Testis (tissue), 3 donors: ENCODE measurements around the gene CC2D1A. TPM values are rescaled to one million over a fixed set of nuclear protein-coding genes. Genes with fewer than 3 reads are reported as not detected.

Source experiments
- DNase-seq: peaks from one replicate; pipeline ENCODE4 v3.0.0-alpha.2; 2019
- H3K27ac ChIP-seq, 2 donors: fragments of 200-600 bp; sonication (generic); one replicate each; pipeline ENCODE4 v1.5.1; 2019
- H3K27me3 ChIP-seq: fragments of 200-600 bp; sonication (generic); one replicate; pipeline ENCODE4 v1.5.1; 2019
- H3K36me3 ChIP-seq: fragments of 200-600 bp; sonication (generic); one replicate; pipeline ENCODE4 v1.5.1; 2017; ENCODE audit warnings: low read depth; ENCODE audit errors: missing control alignments
- H3K4me1 ChIP-seq: fragments of 200-600 bp; sonication (generic); one replicate; pipeline ENCODE4 v1.5.1; 2019
- H3K4me3 ChIP-seq, 2 donors: fragments of 200-600 bp; sonication (generic); one replicate each; pipeline ENCODE4 v1.5.1; 2017 to 2019
- H3K9me3 ChIP-seq: fragments of 200-600 bp; sonication (generic); one replicate; pipeline ENCODE4 v1.5.1; 2017
- CTCF ChIP-seq, 3 experiments: fragments of 450-650 bp in 2 of 3; fragments of 200-600 bp in 1 of 3; sonication (generic) in 1 of 3; IDR thresholded peaks; one replicate each; pipeline ENCODE4 v1.5.1; 2016 to 2019; ENCODE audit warnings: antibody characterized with exemption in 3 of 3, mild to moderate bottlenecking in 2 of 3, moderate library complexity in 1 of 3
- POLR2A ChIP-seq: fragments of 450-650 bp; IDR thresholded peaks from one replicate; pipeline ENCODE4 v1.6.1; 2017; ENCODE audit warnings: antibody characterized with exemption, mild to moderate bottlenecking, moderate library complexity
- WGBS, 2 donors: methylation state at CpG; one replicate each; pipeline ENCODE4 v1.1.5; 2018; 5-methylcytosine and 5-hydroxymethylcytosine counted together
- intact Hi-C: fragments of 100-400 bp; cut with DNase I; formaldehyde crosslinking; loops from one replicate; pipeline ENCODE4 v1.15.1; 2023; ENCODE audit warnings: low total_unique reads
- polyA plus RNA-seq: library from polyadenylated mRNA; stranded (reverse); fragments of 350-450 nt; fragmentation: Illumina TruSeq; extraction: RNeasy Lipid Tissue Mini Kit (QIAGEN cat#74804); gene quantifications from one replicate; pipeline ENCODE4 v1.2.3, GENCODE V29; 2014; ENCODE audit warnings: low read depth, low replicate concordance; ENCODE audit not compliant: insufficient read depth
- total RNA-seq, 2 donors: library from RNA; depleted of rRNA; stranded (reverse); fragments of >200 nt; gene quantifications; one replicate each; pipeline ENCODE4 v1.2.3, GENCODE V29; 2016

The CC2D1A gene
- total and polyA plus RNA-seq, 3 donors from 2014 or later, result 31.0 to 62.7 (median 56.6) TPM

GRCh38 chr19:13923194-13923987 is 17.4 kb downstream of the CC2D1A start:
- TF ChIP-seq POLR2A, result no peak
- no peak for TF ChIP-seq CTCF (IDR thresholded peaks at IDR 0.05)
- H3K36me3 ChIP-seq, result no peaks in the 10 kb centered on the region

GRCh38 chr19:13926010-13926409 is 20.0 kb downstream of the CC2D1A start:
- Histone ChIP-seq H3K27me3 (no peaks in the 10 kb centered on the region), H3K36me3 (no peaks in the 10 kb centered on the region)
- WGBS, 2 donors, result 75 to 84% methylated on average over 4 of the region's 4 CpGs

More at GRCh38 chr19:13923194-13923987, 17.4 kb downstream of the CC2D1A start:
- DNase-seq, result no peak
- no peaks in the 10 kb centered on the region for H3K4me1 ChIP-seq
- no peaks in the 10 kb centered on the region for H3K27me3 ChIP-seq
- no peaks in the 10 kb centered on the region for H3K9me3 ChIP-seq
- no peak overlapping the region for H3K27ac ChIP-seq
- WGBS, 2 donors, result 92 to 96% methylated on average over 27 to 28 of the region's 28 CpGs
- H3K4me3 ChIP-seq, result no peak overlapping the region
- intact Hi-C loops, result no loop called here

GRCh38 chr19:13926715-13927114 is 20.7 kb downstream of the CC2D1A start:
- no peak for TF ChIP-seq POLR2A
- TF ChIP-seq CTCF (IDR thresholded peaks at IDR 0.05), result no peak
- Histone ChIP-seq H3K4me1 (no peaks in the 10 kb centered on the region), H3K27ac (no peak overlapping the region), H3K27me3 (no peaks in the 10 kb centered on the region), H3K9me3 (no peaks in the 10 kb centered on the region), H3K4me3 (no peak overlapping the region), H3K36me3 (no peaks in the 10 kb centered on the region)
- no peak for DNase-seq
- intact Hi-C loops, result no loop called here
- 84 to 87% methylated on average over 5 to 8 of the region's 8 CpGs for WGBS, 2 donors

More at GRCh38 chr19:13926010-13926409, 20.0 kb downstream of the CC2D1A start:
- H3K4me1 ChIP-seq, result no peaks in the 10 kb centered on the region
- intact Hi-C loops, result no loop called here
- no peaks in the 10 kb centered on the region for H3K9me3 ChIP-seq
- no peak overlapping the region for H3K4me3 ChIP-seq
- DNase-seq, result no peak
- TF ChIP-seq POLR2A (no peak), CTCF (IDR thresholded peaks at IDR 0.05) (no peak)
- H3K27ac ChIP-seq, result no peak overlapping the region

GRCh38 chr19:13929340-13929739 is 23.3 kb downstream of the CC2D1A start:
- no peaks in the 10 kb centered on the region for H3K27me3 ChIP-seq
- no peak for DNase-seq
- 70 to 80% methylated on average over 1 to 12 of the region's 12 CpGs for WGBS, 2 donors
- intact Hi-C loops, result no loop called here
- H3K9me3 ChIP-seq, result no peaks in the 10 kb centered on the region
- H3K27ac ChIP-seq, result no peak overlapping the region
- no peaks in the 10 kb centered on the region for H3K4me1 ChIP-seq
- TF ChIP-seq CTCF (IDR thresholded peaks at IDR 0.05) (no peak), POLR2A (no peak)
- no peak overlapping the region for H3K4me3 ChIP-seq
- no peaks in the 10 kb centered on the region for H3K36me3 ChIP-seq

- H3K4me3 ChIP-seq, result no peak overlapping the region
- H3K27ac ChIP-seq, result no peak overlapping the region
- TF ChIP-seq POLR2A (no peak), CTCF (IDR thresholded peaks at IDR 0.05) (no peak)
- H3K4me1 ChIP-seq, result no peaks in the 10 kb centered on the region
- 92 to 94% methylated on average over 6 to 17 of the region's 17 CpGs for WGBS, 2 donors
- H3K9me3 ChIP-seq, result no peaks in the 10 kb centered on the region
- intact Hi-C loops, result no loop called here
- no peaks in the 10 kb centered on the region for H3K27me3 ChIP-seq
- no peak for DNase-seq
- H3K36me3 ChIP-seq, result no peaks in the 10 kb centered on the region
These were observed 24.0 kb downstream of the CC2D1A start for GRCh38 chr19:13929956-13930355.
